ENCODE data around the gene ADAMTS7.
A peak's percentile ranks its signal among the peaks of the same experiment; 100 is the strongest.
"Not testable (repeated sequence)": the region's sequence is repeated elsewhere in the genome, so short reads cannot be mapped to it uniquely, and the experiment has no call there.

ADAMTS7 gene

DNA sequence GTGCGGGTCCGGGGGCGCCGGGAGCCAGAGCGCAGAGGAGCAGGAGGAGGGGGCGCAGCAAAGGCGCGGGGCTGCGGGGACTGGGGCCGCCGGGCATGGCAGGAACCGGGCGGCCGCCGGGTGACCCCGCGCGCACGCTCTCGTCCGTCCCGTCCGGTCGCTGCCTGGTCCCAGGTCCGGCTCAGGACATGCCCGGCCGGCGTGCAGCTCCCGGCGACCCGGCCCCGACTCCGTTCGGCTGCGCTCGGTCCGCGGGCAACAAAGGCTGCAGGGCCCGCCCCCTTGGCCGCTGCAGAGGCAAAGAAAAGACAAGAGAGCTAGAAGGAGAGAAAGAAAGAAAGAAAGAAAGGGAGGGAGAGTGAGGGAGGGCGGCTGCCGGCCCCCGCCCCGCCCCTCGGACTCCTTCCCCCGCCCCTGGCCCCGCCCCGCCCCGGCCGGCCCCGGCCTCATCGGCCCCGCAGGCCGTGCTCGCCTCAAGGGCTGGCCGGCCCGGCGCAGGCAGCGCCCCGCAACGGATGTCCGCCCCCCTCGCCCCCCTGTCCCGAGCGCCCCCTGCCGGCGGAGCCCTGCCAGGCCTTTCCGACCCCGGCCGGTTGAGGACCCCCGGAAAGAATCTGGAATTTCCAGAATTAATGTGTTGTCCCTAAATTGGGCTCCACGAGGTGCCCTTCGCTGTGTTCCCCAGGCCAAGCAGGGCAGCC lies at the start of gene ADAMTS7:
Gene ADAMTS7, minus strand, starts transcription at position 341 of the 701 bp plus-strand sequence. Its CDS starts 244 bp downstream, at position 97.
- peaks cover 23% of the 10 kb centered on the region for H3K4me1 Mint-ChIP-seq
- no peaks in the 10 kb centered on the region for H3K36me3 Mint-ChIP-seq
- H3K27ac Mint-ChIP-seq, result peak within 1 kb of the TSS; percentile 79
- H3K9me3 Mint-ChIP-seq, result no peaks in the 10 kb centered on the region
- H3K4me3 Mint-ChIP-seq, result peak within 1 kb of the TSS; percentile 89
- peak; percentile 92 for ATAC-seq
- peaks cover 46% of the 10 kb centered on the region for H3K27me3 Mint-ChIP-seq

GRCh38 chr15:78859971-78860719 lies 48.9 kb upstream of the ADAMTS7 start:
- no peaks in the 10 kb centered on the region for H3K9me3 Mint-ChIP-seq
- H3K4me3 Mint-ChIP-seq, result peak overlapping the region; percentile 85
- peaks cover 9% of the 10 kb centered on the region for H3K4me1 Mint-ChIP-seq
- ATAC-seq, result peak; percentile 89
- H3K27me3 Mint-ChIP-seq, result no peaks in the 10 kb centered on the region
- peak overlapping the region; percentile 80 for H3K27ac Mint-ChIP-seq
- H3K36me3 Mint-ChIP-seq, result no peaks in the 10 kb centered on the region

DNA sequence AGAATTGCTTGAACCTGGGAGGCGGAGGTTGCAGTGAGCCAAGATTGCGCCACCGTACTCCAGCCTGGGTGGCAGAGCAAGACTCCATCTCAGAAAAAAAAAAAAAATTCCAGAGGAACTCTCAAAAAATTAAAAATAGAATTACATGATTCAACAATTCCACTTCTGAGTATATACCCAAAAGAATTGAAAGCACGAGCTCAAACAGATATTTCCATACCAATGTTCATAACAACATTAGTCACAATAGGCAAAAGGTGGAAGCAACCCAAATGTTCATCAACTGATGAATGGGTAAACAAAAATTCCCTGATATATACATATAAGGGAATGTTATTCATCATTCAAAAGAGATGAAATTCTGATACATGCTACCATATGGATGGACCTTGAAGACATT lies 44.5 kb upstream of the ADAMTS7 start:
- ATAC-seq, result no peak
- H3K27ac Mint-ChIP-seq, result no peak overlapping the region
- H3K27me3 Mint-ChIP-seq, result no peaks in the 10 kb centered on the region
- no peaks in the 10 kb centered on the region for H3K9me3 Mint-ChIP-seq
- no peaks in the 10 kb centered on the region for H3K36me3 Mint-ChIP-seq
- no peak overlapping the region for H3K4me3 Mint-ChIP-seq
- H3K4me1 Mint-ChIP-seq, result peaks cover 5% of the 10 kb centered on the region

GRCh38 chr15:78854833-78855372 lies 43.6 kb upstream of the ADAMTS7 start:
- H3K4me3 Mint-ChIP-seq, result no peak overlapping the region
- no peak overlapping the region for H3K27ac Mint-ChIP-seq
- peaks cover 2% of the 10 kb centered on the region for H3K4me1 Mint-ChIP-seq
- H3K27me3 Mint-ChIP-seq, result no peaks in the 10 kb centered on the region
- no peak for ATAC-seq
- H3K9me3 Mint-ChIP-seq, result no peaks in the 10 kb centered on the region
- no peaks in the 10 kb centered on the region for H3K36me3 Mint-ChIP-seq

DNA sequence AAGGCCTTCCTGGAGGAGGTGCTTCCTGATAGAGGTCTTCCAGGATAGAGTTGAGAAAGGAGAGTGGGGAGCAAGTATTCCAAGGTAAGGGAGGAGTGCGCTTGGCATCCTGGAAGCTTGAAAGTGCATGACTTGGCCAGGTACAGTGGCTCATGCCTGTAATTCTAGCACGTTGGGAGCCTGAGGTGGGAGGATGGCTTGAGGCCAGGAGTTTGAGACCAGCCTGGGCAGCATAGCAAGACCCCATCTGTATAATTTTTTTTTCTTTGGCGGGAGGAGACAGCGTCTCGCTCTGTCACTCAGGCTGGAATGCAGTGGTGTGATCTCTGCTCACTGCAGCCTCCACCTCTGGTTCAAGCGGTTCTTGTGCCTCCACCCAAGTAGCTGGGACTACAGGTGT lies 42.2 kb upstream of the ADAMTS7 start:
- H3K36me3 Mint-ChIP-seq, result no peaks in the 10 kb centered on the region
- no peaks in the 10 kb centered on the region for H3K9me3 Mint-ChIP-seq
- no peaks in the 10 kb centered on the region for H3K27me3 Mint-ChIP-seq
- no peak for ATAC-seq
- H3K4me3 Mint-ChIP-seq, result no peak overlapping the region
- no peak overlapping the region for H3K27ac Mint-ChIP-seq
- no peaks in the 10 kb centered on the region for H3K4me1 Mint-ChIP-seq

- ATAC-seq, result no peak
- no peaks in the 10 kb centered on the region for H3K4me1 Mint-ChIP-seq
- H3K9me3 Mint-ChIP-seq, result no peaks in the 10 kb centered on the region
- no peaks in the 10 kb centered on the region for H3K36me3 Mint-ChIP-seq
- H3K27me3 Mint-ChIP-seq, result no peaks in the 10 kb centered on the region
- no peak overlapping the region for H3K4me3 Mint-ChIP-seq
- no peak overlapping the region for H3K27ac Mint-ChIP-seq
Measured at GRCh38 chr15:78850941-78851755, 39.9 kb upstream of the ADAMTS7 start.

GRCh38 chr15:78850352-78850751 lies 39.1 kb upstream of the ADAMTS7 start:
- Mint-ChIP-seq H3K4me1 (no peaks in the 10 kb centered on the region), H3K36me3 (no peaks in the 10 kb centered on the region), H3K9me3 (no peaks in the 10 kb centered on the region), H3K27ac (no peak overlapping the region), H3K4me3 (no peak overlapping the region), H3K27me3 (no peaks in the 10 kb centered on the region)
- no peak for ATAC-seq

DNA sequence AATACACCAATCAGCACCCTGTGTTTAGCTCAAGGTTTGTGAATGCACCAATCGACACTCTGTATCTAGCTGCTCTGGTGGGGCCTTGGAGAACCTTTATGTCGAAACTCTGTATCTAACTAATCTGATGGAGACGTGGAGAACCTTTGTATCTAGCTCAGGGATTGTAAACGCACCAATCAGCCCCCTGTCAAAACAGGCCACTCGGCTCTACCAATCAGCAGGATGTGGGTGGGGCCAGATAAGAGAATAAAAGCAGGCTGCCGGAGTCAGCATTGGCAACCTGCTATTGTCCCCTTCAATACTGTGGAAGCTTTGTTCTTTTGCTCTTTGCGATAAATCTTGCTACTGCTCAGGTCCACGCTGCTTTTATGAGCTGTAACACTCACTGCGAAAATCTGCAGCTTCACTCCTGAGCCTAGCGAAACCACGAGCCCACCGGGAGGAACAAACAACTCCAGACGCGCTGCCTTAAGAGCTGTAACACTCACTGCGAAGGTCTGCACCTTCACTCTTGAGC lies 36.2 kb upstream of the ADAMTS7 start:
- H3K27ac Mint-ChIP-seq, H3K4me3 Mint-ChIP-seq, ATAC-seq, H3K36me3 Mint-ChIP-seq, H3K9me3 Mint-ChIP-seq, H3K27me3 Mint-ChIP-seq: not testable (repeated sequence)
- H3K4me1 Mint-ChIP-seq, result peaks cover 10% of the 10 kb centered on the region

DNA sequence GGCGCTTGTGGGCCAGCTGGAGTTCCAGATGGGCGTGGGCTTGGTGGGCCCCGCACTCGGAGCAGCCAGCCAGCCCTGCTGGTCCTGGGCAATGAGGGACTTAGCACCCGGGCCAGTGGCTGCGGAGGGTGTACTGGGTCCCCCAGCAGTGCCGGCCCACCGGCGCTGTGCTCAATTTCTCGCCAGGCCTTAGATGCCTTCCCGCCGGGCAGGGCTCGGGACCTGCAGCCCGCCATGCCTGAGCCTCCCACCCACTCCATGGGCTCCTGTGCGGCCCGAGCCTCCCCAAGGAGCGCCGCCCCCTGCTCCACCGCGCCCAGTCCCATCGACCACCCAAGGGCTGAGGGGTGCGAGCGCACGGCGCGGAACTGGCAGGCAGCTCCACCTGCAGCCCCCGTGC lies 35.6 kb upstream of the ADAMTS7 start:
- not testable (repeated sequence) for ATAC-seq, H3K4me3 Mint-ChIP-seq, H3K27me3 Mint-ChIP-seq, H3K27ac Mint-ChIP-seq, H3K36me3 Mint-ChIP-seq, H3K9me3 Mint-ChIP-seq
- peaks cover 16% of the 10 kb centered on the region for H3K4me1 Mint-ChIP-seq

DNA sequence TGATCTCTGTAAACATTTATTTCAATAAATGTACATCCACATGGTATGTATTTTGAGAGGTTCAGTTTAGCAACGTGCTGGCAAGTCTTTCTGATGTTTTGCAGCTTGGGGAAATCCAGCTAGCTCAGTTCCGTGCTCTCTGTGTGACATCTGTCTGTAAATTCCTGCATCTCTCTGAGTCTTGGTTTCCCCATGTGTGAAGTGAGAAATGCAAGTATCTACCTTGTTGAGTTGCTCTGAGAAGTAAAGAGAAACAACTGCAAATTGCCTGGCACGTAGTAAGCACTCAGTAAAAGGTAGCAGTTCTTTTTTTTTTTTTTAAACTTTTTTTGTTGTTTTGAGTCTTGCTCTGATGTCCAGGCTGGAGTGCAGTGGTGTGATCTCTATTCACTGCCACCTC lies 31.3 kb upstream of the ADAMTS7 start:
- Mint-ChIP-seq H3K4me1 (peaks cover 32% of the 10 kb centered on the region), H3K27ac (peak overlapping the region; percentile 82), H3K36me3 (no peaks in the 10 kb centered on the region), H3K9me3 (no peaks in the 10 kb centered on the region), H3K27me3 (no peaks in the 10 kb centered on the region), H3K4me3 (no peak overlapping the region)
- ATAC-seq, result peak; percentile 53

- Mint-ChIP-seq H3K9me3 (no peaks in the 10 kb centered on the region), H3K27me3 (no peaks in the 10 kb centered on the region), H3K36me3 (no peaks in the 10 kb centered on the region), H3K27ac (peak overlapping the region; percentile 82), H3K4me3 (no peak overlapping the region), H3K4me1 (peaks cover 32% of the 10 kb centered on the region)
- no peak for ATAC-seq
Measured at GRCh38 chr15:78841891-78842290, 30.6 kb upstream of the ADAMTS7 start.

DNA sequence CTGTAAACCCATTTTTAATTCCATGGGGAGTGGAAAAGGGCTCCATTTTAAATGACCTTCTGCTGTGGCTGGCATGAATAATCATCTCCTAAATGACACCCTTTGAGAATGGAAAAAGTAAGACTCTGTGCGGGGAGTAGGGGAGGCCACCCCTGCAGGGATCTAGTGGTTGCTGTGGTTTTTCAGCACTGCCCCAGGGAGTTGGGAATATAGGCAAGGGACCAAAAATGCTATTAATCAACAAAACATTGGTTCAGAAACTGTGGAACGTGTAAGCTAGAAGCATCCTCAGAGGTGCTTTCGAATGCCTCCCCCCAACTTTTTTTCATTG lies 30.1 kb upstream of the ADAMTS7 start:
- Mint-ChIP-seq H3K4me3 (no peak overlapping the region), H3K36me3 (no peaks in the 10 kb centered on the region), H3K9me3 (no peaks in the 10 kb centered on the region), H3K27me3 (no peaks in the 10 kb centered on the region), H3K4me1 (peaks cover 32% of the 10 kb centered on the region), H3K27ac (peak overlapping the region; percentile 82)
- peak; percentile 21 for ATAC-seq

DNA sequence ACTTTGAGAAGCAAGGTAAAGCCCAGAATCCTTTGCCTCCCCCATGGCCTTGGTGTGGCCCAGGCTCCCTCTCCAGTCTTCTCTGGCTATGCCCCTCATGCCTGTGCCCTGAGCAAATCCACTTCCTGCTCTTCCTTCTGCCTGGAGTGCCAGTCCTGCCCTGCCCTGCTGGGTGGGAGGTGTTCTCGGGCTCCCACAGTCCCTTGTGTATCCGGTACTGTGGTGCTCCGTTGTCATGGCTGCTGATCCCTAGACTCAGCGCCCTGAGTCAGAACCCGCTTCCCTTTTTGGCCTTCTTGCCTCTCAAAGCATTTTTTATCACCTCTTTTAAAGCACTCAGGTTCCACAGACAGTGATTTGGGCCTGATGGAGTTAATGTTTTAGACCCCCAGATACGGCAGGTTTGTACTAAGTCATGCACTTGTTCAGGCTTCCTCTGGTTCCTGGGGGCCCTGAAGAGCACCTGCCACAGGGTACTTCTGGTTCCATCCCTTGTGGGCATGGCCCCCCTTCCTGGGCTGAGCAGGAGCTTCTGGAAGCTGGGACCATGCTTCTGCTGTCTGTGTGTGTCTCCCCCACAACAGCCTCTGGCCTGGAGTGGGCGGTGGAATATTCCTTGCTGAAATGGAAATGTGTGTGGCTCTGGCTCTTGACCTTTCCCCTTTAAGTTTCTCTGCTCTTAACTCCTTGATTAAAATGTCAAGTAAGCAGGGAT lies 29.6 kb upstream of the ADAMTS7 start:
- Mint-ChIP-seq H3K27ac (peak overlapping the region; percentile 82), H3K27me3 (no peaks in the 10 kb centered on the region), H3K4me1 (peaks cover 32% of the 10 kb centered on the region), H3K4me3 (no peak overlapping the region), H3K9me3 (no peaks in the 10 kb centered on the region), H3K36me3 (no peaks in the 10 kb centered on the region)
- peak; percentile 84 for ATAC-seq

DNA sequence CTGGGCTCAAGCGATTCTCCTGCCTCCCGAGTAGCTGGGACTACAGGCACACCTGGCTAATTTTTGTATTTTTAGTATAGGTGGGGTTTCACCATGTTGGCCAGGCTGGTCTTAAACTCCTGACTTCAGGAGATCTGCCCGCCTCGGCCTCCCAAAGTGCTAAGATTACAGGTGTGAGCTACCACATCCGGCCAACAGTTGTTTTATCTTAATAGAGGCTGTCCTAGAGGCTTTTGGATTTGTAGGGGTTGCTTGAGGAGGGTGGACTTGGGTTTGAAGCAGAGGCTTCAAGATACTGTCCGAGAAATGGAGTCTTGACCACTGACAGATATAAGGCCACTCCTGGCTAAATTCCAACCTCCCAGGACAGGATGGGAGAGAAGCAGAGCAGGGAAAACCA lies 27.9 kb upstream of the ADAMTS7 start:
- H3K4me1 Mint-ChIP-seq, result peaks cover 32% of the 10 kb centered on the region
- not testable (repeated sequence) for H3K27me3 Mint-ChIP-seq, H3K4me3 Mint-ChIP-seq, H3K36me3 Mint-ChIP-seq, H3K9me3 Mint-ChIP-seq, ATAC-seq
- peak overlapping the region; percentile 82 for H3K27ac Mint-ChIP-seq

DNA sequence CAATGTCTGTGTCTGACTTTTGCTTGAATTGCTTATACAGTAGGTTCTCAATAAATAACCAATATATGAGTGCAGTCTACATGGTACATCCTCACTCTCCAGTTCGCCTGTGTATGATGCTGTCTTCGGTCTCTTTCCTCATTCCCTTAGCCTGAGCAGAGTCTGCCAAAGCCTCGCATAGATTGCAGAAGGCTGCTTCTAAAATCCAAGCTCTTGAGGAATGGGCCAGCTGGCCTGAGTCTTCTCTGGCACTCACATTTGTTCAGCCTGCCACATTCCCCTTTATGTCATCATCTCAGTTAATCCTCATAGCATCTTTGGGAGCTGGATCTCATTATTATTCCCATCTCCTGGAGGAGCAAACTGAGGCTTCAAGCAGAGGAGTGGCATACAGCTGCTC lies 27.2 kb upstream of the ADAMTS7 start:
- Mint-ChIP-seq H3K4me1 (peaks cover 32% of the 10 kb centered on the region), H3K27me3 (no peaks in the 10 kb centered on the region), H3K27ac (peak overlapping the region; percentile 12), H3K9me3 (no peaks in the 10 kb centered on the region), H3K36me3 (no peaks in the 10 kb centered on the region), H3K4me3 (no peak overlapping the region)
- no peak for ATAC-seq
